UCSD-AML1 (cell line): ENCODE data around the gene SRMS.

Experiments
- DNase-seq: peaks from one replicate; lab custom pipeline; 2025; ENCODE audit not compliant: unreplicated experiment; lab: John Stamatoyannopoulos, UW

The SRMS gene

DNA sequence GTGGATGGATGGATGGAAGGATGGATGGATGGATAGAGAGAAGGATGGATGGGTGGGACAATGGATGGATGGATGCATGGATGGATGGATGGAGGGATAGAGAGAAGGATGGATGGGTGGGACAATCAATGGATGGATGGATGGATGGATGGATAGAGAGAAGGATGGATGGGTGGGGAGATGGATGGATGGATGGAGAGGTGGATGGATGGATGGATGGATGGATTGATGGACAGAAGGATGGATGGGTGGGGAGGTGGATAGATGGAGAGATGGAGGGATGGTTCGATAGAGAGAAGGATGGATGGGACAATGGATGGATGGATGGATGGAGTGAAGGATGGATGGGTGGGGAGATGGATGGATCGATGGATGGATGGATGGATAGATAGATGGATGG is 55.0 kb downstream of the SRMS start:
- DNase-seq: no peak

DNA sequence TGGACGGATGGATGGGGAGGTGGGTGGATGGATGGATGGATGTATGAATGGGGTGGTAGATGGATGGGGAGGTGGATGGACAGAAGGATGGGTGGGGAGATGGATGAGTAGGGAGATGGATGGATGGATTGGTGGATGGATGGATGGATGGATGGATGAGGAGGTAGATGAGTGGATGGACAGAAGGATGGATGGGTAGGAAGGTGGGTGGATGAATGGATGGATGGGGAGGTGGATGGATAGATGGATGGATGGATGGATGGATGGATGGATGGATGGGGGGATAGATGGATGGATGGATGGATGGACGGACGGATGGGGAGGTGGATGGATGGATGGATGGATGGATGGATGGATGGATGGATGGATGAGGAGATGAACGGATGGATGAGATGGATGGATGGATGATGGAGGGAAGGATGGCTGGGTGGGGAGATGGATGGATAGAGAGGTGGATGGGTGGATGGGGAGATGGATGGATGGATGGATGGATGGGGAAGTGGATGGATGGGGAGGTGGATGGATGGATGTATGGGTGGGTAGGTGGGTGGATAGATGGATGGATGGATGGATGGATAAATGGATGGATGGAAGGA is 55.8 kb downstream of the SRMS start:
- DNase-seq: no peak

DNA sequence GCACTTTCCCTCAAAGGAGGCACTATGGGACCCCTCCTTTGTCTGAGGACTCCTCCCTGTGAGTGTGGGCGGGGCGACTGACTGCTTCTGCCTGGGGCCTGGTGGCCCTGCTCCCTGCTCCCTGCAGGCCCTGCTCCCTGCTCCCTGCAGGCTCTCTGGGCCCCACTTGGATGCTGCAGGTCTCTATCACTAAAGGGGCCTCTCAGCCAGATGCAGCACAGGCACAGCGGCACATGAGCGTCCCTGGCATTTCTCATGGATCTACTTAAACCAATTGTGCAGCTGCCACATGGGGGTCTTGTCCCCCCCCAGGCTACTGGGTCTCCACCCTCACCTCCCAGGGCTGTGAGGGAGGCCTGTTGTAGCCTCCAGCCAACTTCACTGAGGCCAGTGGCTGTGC is 56.5 kb downstream of the SRMS start:
- no peak for DNase-seq
